ENCODE data around the gene OR51E1.

OR51E1 gene

GRCh38 chr11:4643682-4644081 lies at the start of gene OR51E1:
TSS of gene OR51E1 (plus strand) at chr11:4643982. CDS start at chr11:4652527, 8,545 bp downstream.
- DNase-seq (ENCODE audit: extremely low spot score, insufficient read length, low read depth): no peak
- FAIRE-seq: no peak

- no peak for DNase-seq (ENCODE audit: extremely low spot score, insufficient read length, low read depth)
Observed at GRCh38 chr11:4605057-4605456, 38.7 kb upstream of the OR51E1 start.

GRCh38 chr11:4606231-4607015 lies 37.4 kb upstream of the OR51E1 start:
- no peak for FAIRE-seq

More at GRCh38 chr11:4605057-4605456, 38.7 kb upstream of the OR51E1 start:
- no peak for FAIRE-seq

GRCh38 chr11:4607096-4607495 lies 36.7 kb upstream of the OR51E1 start:
- DNase-seq (ENCODE audit: extremely low spot score, insufficient read length, low read depth) (no peak), FAIRE-seq (no peak)

More at GRCh38 chr11:4606231-4607015, 37.4 kb upstream of the OR51E1 start:
- no peak for DNase-seq (ENCODE audit: extremely low spot score, insufficient read length, low read depth)

- FAIRE-seq (peak; percentile 99), DNase-seq (ENCODE audit: extremely low spot score, insufficient read length, low read depth) (peak; percentile 87)
Observed at GRCh38 chr11:4607781-4608666, 35.8 kb upstream of the OR51E1 start, which contains the start of gene TRIM68. TSS of gene TRIM68 (minus strand) at chr11:4608231. CDS start at chr11:4605504, 2,727 bp downstream.

- FAIRE-seq: peak; percentile 52
- no peak for DNase-seq (ENCODE audit: extremely low spot score, insufficient read length, low read depth)
Observed at GRCh38 chr11:4610258-4610935, 33.4 kb upstream of the OR51E1 start.

GRCh38 chr11:4611986-4612385 lies 31.8 kb upstream of the OR51E1 start:
- no peak for DNase-seq (ENCODE audit: extremely low spot score, insufficient read length, low read depth)
- no peak for FAIRE-seq

- DNase-seq (ENCODE audit: extremely low spot score, insufficient read length, low read depth) (no peak), FAIRE-seq (no peak)
Observed at GRCh38 chr11:4615856-4616444, 27.8 kb upstream of the OR51E1 start.

- no peak for FAIRE-seq
- DNase-seq (ENCODE audit: extremely low spot score, insufficient read length, low read depth): no peak
Observed at GRCh38 chr11:4619514-4619913, 24.3 kb upstream of the OR51E1 start.

- DNase-seq (ENCODE audit: extremely low spot score, insufficient read length, low read depth) (no peak), FAIRE-seq (peak; percentile 38)
Observed at GRCh38 chr11:4626207-4627099, 17.3 kb upstream of the OR51E1 start.

GRCh38 chr11:4636136-4636535 lies 7.6 kb upstream of the OR51E1 start:
- FAIRE-seq: no peak

GRCh38 chr11:4636962-4637661 lies 6.7 kb upstream of the OR51E1 start, which contains the start of gene OR51D1:
TSS of gene OR51D1 (plus strand) at chr11:4637477. CDS start at chr11:4639791, 2,314 bp downstream.
- DNase-seq (ENCODE audit: extremely low spot score, insufficient read length, low read depth): peak; percentile 30
- peak; percentile 92 for FAIRE-seq

More at GRCh38 chr11:4636136-4636535, 7.6 kb upstream of the OR51E1 start:
- no peak for DNase-seq (ENCODE audit: extremely low spot score, insufficient read length, low read depth)

- DNase-seq (ENCODE audit: extremely low spot score, insufficient read length, low read depth) (no peak), FAIRE-seq (no peak)
Observed at GRCh38 chr11:4637662-4638047, 6.1 kb upstream of the OR51E1 start.

- FAIRE-seq: no peak
Observed at GRCh38 chr11:4639931-4640330, 3.9 kb upstream of the OR51E1 start.

GRCh38 chr11:4641501-4641900 lies 2.3 kb upstream of the OR51E1 start:
- DNase-seq (ENCODE audit: extremely low spot score, insufficient read length, low read depth): no peak
- FAIRE-seq: no peak

More at GRCh38 chr11:4639931-4640330, 3.9 kb upstream of the OR51E1 start:
- DNase-seq (ENCODE audit: extremely low spot score, insufficient read length, low read depth): no peak

GRCh38 chr11:4642043-4642442 lies 1.7 kb upstream of the OR51E1 start:
- no peak for FAIRE-seq
- no peak for DNase-seq (ENCODE audit: extremely low spot score, insufficient read length, low read depth)

GRCh38 chr11:4643076-4643475 lies 706 bp upstream of the OR51E1 start:
- FAIRE-seq (no peak), DNase-seq (ENCODE audit: extremely low spot score, insufficient read length, low read depth) (no peak)

GRCh38 chr11:4644233-4644632 lies 451 bp downstream of the OR51E1 start:
- DNase-seq (ENCODE audit: extremely low spot score, insufficient read length, low read depth) (no peak), FAIRE-seq (no peak)

All from GM18507 (cell line).